Measurements from ENCODE around the gene VAMP5.

VAMP5 gene

GRCh38 chr2:85607268-85608215 is 23.3 kb downstream of the VAMP5 start:
- no peak overlapping the region for H2AFZ ChIP-seq (ENCODE audit: low read depth, low read length)
- 95% methylated on average over 9 of the region's 9 CpGs for WGBS
- DNase-seq: no peak

GRCh38 chr2:85611217-85611704 is 27.0 kb downstream of the VAMP5 start:
- peak overlapping the region; percentile 45 for H2BK120ac ChIP-seq (ENCODE audit: low read depth, low read length)
- H4K8ac ChIP-seq (ENCODE audit: low read length): peak overlapping the region; percentile 95

More at GRCh38 chr2:85607268-85608215, 23.3 kb downstream of the VAMP5 start:
- no peak overlapping the region for H4K91ac ChIP-seq (ENCODE audit: low read length)
- H3K79me1 ChIP-seq (replicated peaks; ENCODE audit: low read length, poor library complexity, severe bottlenecking): peaks cover 11% of the 10 kb centered on the region
- no peak overlapping the region for H3K14ac ChIP-seq (ENCODE audit: low read length in 2 of 2)
- no peaks in the 10 kb centered on the region for H3K9me3 ChIP-seq (ENCODE audit: control insufficient read depth, low read length)
- no peak overlapping the region for H2BK120ac ChIP-seq (ENCODE audit: low read depth, low read length)
- H2BK5ac ChIP-seq (ENCODE audit: low read depth, low read length, poor library complexity, severe bottlenecking): no peak overlapping the region
- H3K23ac ChIP-seq (ENCODE audit: low read length in 2 of 2): no peak overlapping the region
- H2BK15ac ChIP-seq (ENCODE audit: low read depth, poor library complexity, severe bottlenecking): no peak overlapping the region
- peaks cover 18 to 42% of the 10 kb centered on the region in 2 experiments for H3K36me3 ChIP-seq (ENCODE audit: control insufficient read depth in 1 of 2, insufficient read depth in 2 of 2, low read depth in 1 of 2, low read length in 2 of 2)
- H3K4ac ChIP-seq (ENCODE audit: low read depth in 1 of 2, low read length in 2 of 2): no peak overlapping the region
- no peak overlapping the region for H3K27ac ChIP-seq (ENCODE audit: low read length, poor library complexity, severe bottlenecking)
- H3K4me3 ChIP-seq (ENCODE audit: insufficient read depth in 1 of 2, low read depth in 1 of 2, low read length in 2 of 2): no peak overlapping the region
- no peaks in the 10 kb centered on the region for H3K27me3 ChIP-seq (ENCODE audit: control insufficient read depth in 1 of 2, insufficient read depth in 1 of 2, low read length in 2 of 2)
- H3K4me1 ChIP-seq (ENCODE audit: control insufficient read depth, insufficient read depth, low read depth, low read length): peaks cover 21% of the 10 kb centered on the region
- no peak overlapping the region for H2BK12ac ChIP-seq (ENCODE audit: low read length in 2 of 2)
- no peak overlapping the region for H3K18ac ChIP-seq (ENCODE audit: low read depth in 1 of 2, low read length in 2 of 2)
- no peak overlapping the region for H4K8ac ChIP-seq (ENCODE audit: low read length)
- peak overlapping the region; percentile 15 for H3K9ac ChIP-seq (ENCODE audit: low read length)
- H3K4me2 ChIP-seq (ENCODE audit: low read length, poor library complexity, severe bottlenecking): no peak overlapping the region
- H2AK5ac ChIP-seq (ENCODE audit: low read length, severe bottlenecking): peak overlapping the region; percentile 34

GRCh38 chr2:85611705-85612587 is 27.7 kb downstream of the VAMP5 start, which contains the start of gene C2orf68:
Gene C2orf68 (minus strand): TSS chr2:85612066. CDS start chr2:85611984, 82 bp downstream.
- H4K91ac ChIP-seq (ENCODE audit: low read length): peak within 1 kb of the TSS; percentile 74
- peak within 1 kb of the TSS; percentile 94 for H3K4me3 ChIP-seq (ENCODE audit: insufficient read depth in 1 of 2, low read depth in 1 of 2, low read length in 2 of 2)
- peaks cover 18 to 29% of the 10 kb centered on the region in 2 experiments for H3K36me3 ChIP-seq (ENCODE audit: control insufficient read depth in 1 of 2, insufficient read depth in 2 of 2, low read depth in 1 of 2, low read length in 2 of 2)
- peak within 1 kb of the TSS; percentile 95 for H3K4me2 ChIP-seq (ENCODE audit: low read length, poor library complexity, severe bottlenecking)
- peak within 1 kb of the TSS; percentile 79 for H2BK5ac ChIP-seq (ENCODE audit: low read depth, low read length, poor library complexity, severe bottlenecking)
- H3K9me3 ChIP-seq (ENCODE audit: control insufficient read depth, low read length): no peaks in the 10 kb centered on the region
- peak within 1 kb of the TSS in 1 of 2 experiments; percentile 68 for H2BK12ac ChIP-seq (ENCODE audit: low read length in 2 of 2)
- peak within 1 kb of the TSS; percentile 43 for H3K27ac ChIP-seq (ENCODE audit: low read length, poor library complexity, severe bottlenecking)
- H3K9ac ChIP-seq (ENCODE audit: low read length): peak within 1 kb of the TSS; percentile 90
- H2BK120ac ChIP-seq (ENCODE audit: low read depth, low read length): peak within 1 kb of the TSS; percentile 71
- H3K79me1 ChIP-seq (replicated peaks; ENCODE audit: low read length, poor library complexity, severe bottlenecking): peaks cover 8% of the 10 kb centered on the region
- peak within 1 kb of the TSS; percentile 69 to 88 for H3K18ac ChIP-seq (ENCODE audit: low read depth in 1 of 2, low read length in 2 of 2)
- H4K8ac ChIP-seq (ENCODE audit: low read length): peak within 1 kb of the TSS; percentile 95
- peaks cover 9% of the 10 kb centered on the region for H3K4me1 ChIP-seq (ENCODE audit: control insufficient read depth, insufficient read depth, low read depth, low read length)
- peak within 1 kb of the TSS; percentile 95 for H2AFZ ChIP-seq (ENCODE audit: low read depth, low read length)
- peak; percentile 89 for DNase-seq
- peak within 1 kb of the TSS; percentile 6 for H2AK5ac ChIP-seq (ENCODE audit: low read length, severe bottlenecking)
- WGBS: 16% methylated on average over 61 of the region's 73 CpGs
- peak within 1 kb of the TSS; percentile 68 for H2BK15ac ChIP-seq (ENCODE audit: low read depth, poor library complexity, severe bottlenecking)
- H3K14ac ChIP-seq (ENCODE audit: low read length in 2 of 2): peak within 1 kb of the TSS in 1 of 2 experiments; percentile 95
- H3K4ac ChIP-seq (ENCODE audit: low read depth in 1 of 2, low read length in 2 of 2): peak within 1 kb of the TSS; percentile 92 to 98
- peak within 1 kb of the TSS in 1 of 2 experiments; percentile 99 for H3K23ac ChIP-seq (ENCODE audit: low read length in 2 of 2)
- no peaks in the 10 kb centered on the region for H3K27me3 ChIP-seq (ENCODE audit: control insufficient read depth in 1 of 2, insufficient read depth in 1 of 2, low read length in 2 of 2)

More at GRCh38 chr2:85611217-85611704, 27.0 kb downstream of the VAMP5 start:
- Histone ChIP-seq H3K4me1 (ENCODE audit: control insufficient read depth, insufficient read depth, low read depth, low read length) (peaks cover 9% of the 10 kb centered on the region), H3K9me3 (ENCODE audit: control insufficient read depth, low read length) (no peaks in the 10 kb centered on the region), H3K36me3 (ENCODE audit: control insufficient read depth in 1 of 2, insufficient read depth in 2 of 2, low read depth in 1 of 2, low read length in 2 of 2) (peaks cover 18 to 33% of the 10 kb centered on the region in 2 experiments), H3K4ac (ENCODE audit: low read depth in 1 of 2, low read length in 2 of 2) (peak overlapping the region; percentile 92 to 98), H3K18ac (ENCODE audit: low read depth in 1 of 2, low read length in 2 of 2) (peak overlapping the region; percentile 49 to 88), H3K27ac (ENCODE audit: low read length, poor library complexity, severe bottlenecking) (no peak overlapping the region), H3K9ac (ENCODE audit: low read length) (peak overlapping the region; percentile 90), H3K27me3 (ENCODE audit: control insufficient read depth in 1 of 2, insufficient read depth in 1 of 2, low read length in 2 of 2) (no peaks in the 10 kb centered on the region), H2BK5ac (ENCODE audit: low read depth, low read length, poor library complexity, severe bottlenecking) (no peak overlapping the region), H2AK5ac (ENCODE audit: low read length, severe bottlenecking) (no peak overlapping the region), H3K79me1 (replicated peaks; ENCODE audit: low read length, poor library complexity, severe bottlenecking) (peaks cover 8% of the 10 kb centered on the region), H4K91ac (ENCODE audit: low read length) (peak overlapping the region; percentile 74), H2BK15ac (ENCODE audit: low read depth, poor library complexity, severe bottlenecking) (no peak overlapping the region), H3K4me3 (ENCODE audit: insufficient read depth in 1 of 2, low read depth in 1 of 2, low read length in 2 of 2) (peak overlapping the region; percentile 94), H3K4me2 (ENCODE audit: low read length, poor library complexity, severe bottlenecking) (peak overlapping the region; percentile 95), H2AFZ (ENCODE audit: low read depth, low read length) (peak overlapping the region; percentile 95), H3K14ac (ENCODE audit: low read length in 2 of 2) (peak overlapping the region in 1 of 2 experiments; percentile 95), H2BK12ac (ENCODE audit: low read length in 2 of 2) (peak overlapping the region in 1 of 2 experiments; percentile 68), H3K23ac (ENCODE audit: low read length in 2 of 2) (peak overlapping the region in 1 of 2 experiments; percentile 99)
- peak; percentile 23 for DNase-seq
- 13% methylated on average over 24 of the region's 24 CpGs for WGBS
